ENCODE data around the gene SLCO3A1. TPM values are rescaled to one million over a fixed set of nuclear protein-coding genes. Genes with fewer than 3 reads are reported as not detected.

The SLCO3A1 gene
- total RNA-seq, 2 experiments from 2014 or later: 29.5 to 30.4 TPM

DNA sequence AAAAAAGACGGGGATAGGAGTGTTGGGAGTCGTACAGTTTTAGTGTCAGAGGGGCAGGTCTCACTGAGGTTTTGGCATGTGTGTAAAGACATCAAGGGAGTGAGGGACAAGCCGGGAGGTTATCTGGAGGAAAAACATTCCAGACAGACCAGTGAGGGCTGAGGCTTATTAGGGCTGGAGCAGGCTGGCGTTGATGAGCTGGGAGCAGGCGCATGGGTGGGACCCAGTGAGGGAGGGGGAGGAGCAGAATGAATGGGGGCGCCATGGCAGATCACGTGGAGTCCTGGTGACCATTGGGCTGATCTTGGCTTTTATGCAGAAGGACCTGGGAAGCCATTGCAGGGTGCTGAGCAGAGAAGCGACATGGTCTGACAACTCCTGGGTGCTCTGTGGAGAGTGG is 180.2 kb downstream of the SLCO3A1 start:
- Histone ChIP-seq H3K9me3 (ENCODE audit: control insufficient read depth in 1 of 2, insufficient read depth in 1 of 2, low read length in 2 of 2) (no peaks in the 10 kb centered on the region), H3K27me3 (ENCODE audit: control insufficient read depth in 1 of 2, insufficient read depth in 2 of 2, low read length in 2 of 2) (no peaks in the 10 kb centered on the region), H3K27ac (ENCODE audit: low read depth in 1 of 2, low read length in 2 of 2) (no peak overlapping the region), H3K4me1 (ENCODE audit: insufficient read depth, low read length) (peaks cover 19% of the 10 kb centered on the region), H3K4me3 (ENCODE audit: low read length) (no peak overlapping the region), H3K36me3 (ENCODE audit: insufficient read depth, low read length) (no peaks in the 10 kb centered on the region)
- H3K27me3 Mint-ChIP-seq: no peaks in the 10 kb centered on the region
- ChIA-PET CTCF (no interaction called here), POLR2A (no interaction called here)
- DNase-seq (no peak), ATAC-seq (ENCODE audit: poor library complexity) (no peak)
- no peak overlapping the region for H3K27ac Mint-ChIP-seq
- H3K36me3 Mint-ChIP-seq (ENCODE audit: low read depth): no peaks in the 10 kb centered on the region
- peaks cover 6% of the 10 kb centered on the region for H3K9me3 Mint-ChIP-seq
- intact Hi-C loops (cut with DNase I, micrococcal nuclease): no loop called here
- TF ChIP-seq, protein P1, sequence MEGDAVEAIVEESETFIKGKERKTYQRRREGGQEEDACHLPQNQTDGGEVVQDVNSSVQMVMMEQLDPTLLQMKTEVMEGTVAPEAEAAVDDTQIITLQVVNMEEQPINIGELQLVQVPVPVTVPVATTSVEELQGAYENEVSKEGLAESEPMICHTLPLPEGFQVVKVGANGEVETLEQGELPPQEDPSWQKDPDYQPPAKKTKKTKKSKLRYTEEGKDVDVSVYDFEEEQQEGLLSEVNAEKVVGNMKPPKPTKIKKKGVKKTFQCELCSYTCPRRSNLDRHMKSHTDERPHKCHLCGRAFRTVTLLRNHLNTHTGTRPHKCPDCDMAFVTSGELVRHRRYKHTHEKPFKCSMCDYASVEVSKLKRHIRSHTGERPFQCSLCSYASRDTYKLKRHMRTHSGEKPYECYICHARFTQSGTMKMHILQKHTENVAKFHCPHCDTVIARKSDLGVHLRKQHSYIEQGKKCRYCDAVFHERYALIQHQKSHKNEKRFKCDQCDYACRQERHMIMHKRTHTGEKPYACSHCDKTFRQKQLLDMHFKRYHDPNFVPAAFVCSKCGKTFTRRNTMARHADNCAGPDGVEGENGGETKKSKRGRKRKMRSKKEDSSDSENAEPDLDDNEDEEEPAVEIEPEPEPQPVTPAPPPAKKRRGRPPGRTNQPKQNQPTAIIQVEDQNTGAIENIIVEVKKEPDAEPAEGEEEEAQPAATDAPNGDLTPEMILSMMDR (IDR thresholded peaks at IDR 0.05): no peak
- H3K4me1 Mint-ChIP-seq (ENCODE audit: low read depth): peaks cover 44% of the 10 kb centered on the region
- no peak overlapping the region for H3K4me3 Mint-ChIP-seq

DNA sequence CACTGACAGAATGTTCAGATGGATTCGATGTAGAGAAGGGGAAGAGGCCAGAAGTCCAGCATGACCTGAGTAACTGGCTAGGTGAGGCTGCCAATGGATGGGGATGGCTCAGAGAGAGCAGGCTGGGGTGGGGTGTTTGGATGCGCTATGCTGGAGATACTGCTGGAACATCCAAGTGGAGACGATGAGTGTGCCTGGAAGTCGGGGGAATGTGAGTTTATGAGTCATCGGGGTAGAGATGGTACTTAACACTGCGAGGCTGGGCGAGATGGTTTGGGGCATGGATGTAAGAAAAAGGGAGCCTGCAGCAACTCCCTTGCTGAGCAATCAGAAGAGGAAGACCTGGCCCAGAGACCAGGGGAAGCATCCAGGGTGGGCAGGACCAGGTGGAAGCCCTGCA is 180.7 kb downstream of the SLCO3A1 start:
- intact Hi-C loops (cut with DNase I, micrococcal nuclease): no loop called here
- no peaks in the 10 kb centered on the region for H3K27me3 Mint-ChIP-seq
- H3K27ac ChIP-seq (ENCODE audit: low read depth in 1 of 2, low read length in 2 of 2): no peak overlapping the region
- no peak for ATAC-seq (ENCODE audit: poor library complexity)
- no peak overlapping the region for H3K27ac Mint-ChIP-seq
- H3K4me1 Mint-ChIP-seq (ENCODE audit: low read depth): peaks cover 44% of the 10 kb centered on the region
- no peak for DNase-seq
- H3K9me3 Mint-ChIP-seq: peaks cover 6% of the 10 kb centered on the region
- ChIA-PET POLR2A (no interaction called here), CTCF (no interaction called here)
- TF ChIP-seq, protein P1 (IDR thresholded peaks at IDR 0.05): no peak
- no peaks in the 10 kb centered on the region for H3K36me3 ChIP-seq (ENCODE audit: insufficient read depth, low read length)
- no peaks in the 10 kb centered on the region for H3K36me3 Mint-ChIP-seq (ENCODE audit: low read depth)
- peaks cover 19% of the 10 kb centered on the region for H3K4me1 ChIP-seq (ENCODE audit: insufficient read depth, low read length)
- no peak overlapping the region for H3K4me3 ChIP-seq (ENCODE audit: low read length)
- no peaks in the 10 kb centered on the region for H3K9me3 ChIP-seq (ENCODE audit: control insufficient read depth in 1 of 2, insufficient read depth in 1 of 2, low read length in 2 of 2)
- no peak overlapping the region for H3K4me3 Mint-ChIP-seq
- H3K27me3 ChIP-seq (ENCODE audit: control insufficient read depth in 1 of 2, insufficient read depth in 2 of 2, low read length in 2 of 2): no peaks in the 10 kb centered on the region

DNA sequence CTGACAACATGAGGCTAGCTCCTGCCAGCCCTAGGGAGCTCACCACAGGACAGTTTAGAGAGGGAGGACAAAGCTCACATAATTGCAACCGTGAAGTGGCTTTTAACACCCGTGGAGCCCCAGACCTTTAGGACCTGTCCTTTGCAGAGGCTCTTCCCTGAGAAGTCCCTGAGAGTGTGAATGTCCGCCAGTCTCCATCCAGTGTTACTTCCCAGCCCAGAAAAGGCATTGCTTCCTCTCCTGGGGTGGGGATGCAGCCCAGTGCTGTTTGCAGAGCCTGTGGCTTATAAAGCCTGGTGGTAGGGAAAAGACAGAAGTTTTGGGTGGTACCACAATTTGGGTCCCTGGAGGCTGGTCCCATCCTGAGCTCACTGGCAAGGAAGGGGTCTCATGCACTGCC is 182.0 kb downstream of the SLCO3A1 start:
- CTCF ChIA-PET: interaction anchor here (0.7 kb wide), 1 partner anchor 29 kb away, joined by 3 read pairs; no protein-coding TSS in a partner anchor
- POLR2A ChIA-PET: no interaction called here

More for the DNA sequence above, 182.0 kb downstream of the SLCO3A1 start:
- ATAC-seq (ENCODE audit: poor library complexity): no peak
- Mint-ChIP-seq H3K36me3 (ENCODE audit: low read depth) (no peaks in the 10 kb centered on the region), H3K4me3 (no peak overlapping the region), H3K9me3 (peaks cover 6% of the 10 kb centered on the region), H3K4me1 (ENCODE audit: low read depth) (peaks cover 43% of the 10 kb centered on the region), H3K27ac (no peak overlapping the region), H3K27me3 (no peaks in the 10 kb centered on the region)
- Histone ChIP-seq H3K9me3 (ENCODE audit: control insufficient read depth in 1 of 2, insufficient read depth in 1 of 2, low read length in 2 of 2) (no peaks in the 10 kb centered on the region), H3K4me3 (ENCODE audit: low read length) (no peak overlapping the region), H3K27me3 (ENCODE audit: control insufficient read depth in 1 of 2, insufficient read depth in 2 of 2, low read length in 2 of 2) (no peaks in the 10 kb centered on the region), H3K4me1 (ENCODE audit: insufficient read depth, low read length) (peaks cover 19% of the 10 kb centered on the region), H3K36me3 (ENCODE audit: insufficient read depth, low read length) (no peaks in the 10 kb centered on the region), H3K27ac (ENCODE audit: low read depth in 1 of 2, low read length in 2 of 2) (no peak overlapping the region)
- no peak for DNase-seq
- TF ChIP-seq, protein P1 (IDR thresholded peaks at IDR 0.05): no peak
- intact Hi-C loops (cut with DNase I, micrococcal nuclease): no loop called here

All from CD4-positive, alpha-beta T cell (primary cell).